WERI-Rb-1 (cell line): ENCODE results near the gene NOL4L.

ENCODE experiments used
- DNase-seq: peaks from one replicate; pipeline ENCODE4 v3.0.0-alpha.2; 2020
- H3K27ac ChIP-seq: fragments of 250-450 bp; sonication (Bioruptor Pico); 2 replicates; pipeline ENCODE4 v1.5.1; 2020; ENCODE audit warnings: mild to moderate bottlenecking, moderate library complexity
- H3K27me3 ChIP-seq: fragments of 250-450 bp; sonication (Bioruptor Pico); 2 replicates; pipeline ENCODE4 v1.5.1; 2021; ENCODE audit warnings: mild to moderate bottlenecking, low read depth, moderate library complexity; ENCODE audit not compliant: insufficient read depth, severe bottlenecking
- H3K36me3 ChIP-seq: fragments of 250-450 bp; sonication (Bioruptor Pico); 2 replicates; pipeline ENCODE4 v1.5.1; 2020; ENCODE audit warnings: mild to moderate bottlenecking, moderate library complexity
- H3K4me3 ChIP-seq: 2 replicates; pipeline ENCODE4 v1.5.1; 2011; ENCODE audit warnings: low read depth, mild to moderate bottlenecking, control low read depth, low read length
- H3K9me3 ChIP-seq: fragments of 250-450 bp; sonication (Bioruptor Pico); 2 replicates; pipeline ENCODE4 v1.5.1; 2021; ENCODE audit warnings: mild to moderate bottlenecking, moderate library complexity; ENCODE audit not compliant: severe bottlenecking
- CTCF ChIP-seq: IDR thresholded peaks from 2 replicates; pipeline ENCODE4 v1.5.1; 2011; ENCODE audit warnings: low read depth, mild to moderate bottlenecking, control low read depth, inconsistent platforms, low read length

NOL4L gene

DNA sequence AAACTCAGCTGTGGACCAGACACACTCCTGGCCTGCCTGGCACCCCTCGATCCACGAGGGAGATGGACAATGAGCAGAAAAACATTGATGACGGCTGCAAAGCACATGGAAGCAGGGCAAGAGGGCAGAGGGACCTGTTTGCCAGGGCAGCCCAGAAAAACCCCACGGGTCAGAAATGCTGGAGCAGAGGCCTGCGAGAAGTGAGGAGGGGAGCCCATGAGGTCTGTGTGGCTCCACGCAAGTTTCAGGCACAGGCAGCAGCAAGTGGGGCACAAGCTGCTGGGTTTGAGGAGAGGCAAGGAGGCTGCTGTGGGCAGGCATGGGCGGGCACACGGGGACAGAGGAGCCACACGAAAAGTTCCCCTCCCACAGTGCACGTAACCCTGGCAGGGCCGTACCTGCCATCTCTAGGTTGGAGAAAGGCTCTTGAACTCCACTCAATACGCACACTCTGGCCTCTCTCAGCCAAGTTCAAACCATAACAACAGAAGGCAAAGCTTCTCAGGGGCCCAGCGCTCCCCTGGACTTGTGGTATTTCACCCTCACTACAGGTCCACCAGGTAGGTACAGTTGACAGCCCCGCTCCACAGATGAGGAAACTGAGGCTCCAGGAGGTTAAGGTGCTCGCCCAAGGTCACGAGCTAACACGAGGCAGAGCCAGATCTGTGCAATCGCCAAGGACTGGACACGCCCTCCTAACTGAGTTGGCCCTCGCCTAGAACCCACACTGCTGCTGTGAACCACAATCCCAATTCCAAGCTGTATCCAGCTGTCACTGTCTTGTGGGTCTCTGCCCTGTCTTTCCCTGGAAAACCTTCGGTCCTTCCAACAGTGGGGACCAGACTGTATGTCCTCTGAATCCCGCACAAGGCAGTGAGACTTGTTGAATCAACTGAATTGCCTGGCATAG, 108.2 kb downstream of the NOL4L start:
- DNase-seq, result no peak
- Histone ChIP-seq H3K27me3 (no peaks in the 10 kb centered on the region), H3K9me3 (no peaks in the 10 kb centered on the region), H3K4me3 (no peak overlapping the region), H3K27ac (no peak overlapping the region), H3K36me3 (peaks cover 37% of the 10 kb centered on the region)
- TF ChIP-seq CTCF, result no peak

DNA sequence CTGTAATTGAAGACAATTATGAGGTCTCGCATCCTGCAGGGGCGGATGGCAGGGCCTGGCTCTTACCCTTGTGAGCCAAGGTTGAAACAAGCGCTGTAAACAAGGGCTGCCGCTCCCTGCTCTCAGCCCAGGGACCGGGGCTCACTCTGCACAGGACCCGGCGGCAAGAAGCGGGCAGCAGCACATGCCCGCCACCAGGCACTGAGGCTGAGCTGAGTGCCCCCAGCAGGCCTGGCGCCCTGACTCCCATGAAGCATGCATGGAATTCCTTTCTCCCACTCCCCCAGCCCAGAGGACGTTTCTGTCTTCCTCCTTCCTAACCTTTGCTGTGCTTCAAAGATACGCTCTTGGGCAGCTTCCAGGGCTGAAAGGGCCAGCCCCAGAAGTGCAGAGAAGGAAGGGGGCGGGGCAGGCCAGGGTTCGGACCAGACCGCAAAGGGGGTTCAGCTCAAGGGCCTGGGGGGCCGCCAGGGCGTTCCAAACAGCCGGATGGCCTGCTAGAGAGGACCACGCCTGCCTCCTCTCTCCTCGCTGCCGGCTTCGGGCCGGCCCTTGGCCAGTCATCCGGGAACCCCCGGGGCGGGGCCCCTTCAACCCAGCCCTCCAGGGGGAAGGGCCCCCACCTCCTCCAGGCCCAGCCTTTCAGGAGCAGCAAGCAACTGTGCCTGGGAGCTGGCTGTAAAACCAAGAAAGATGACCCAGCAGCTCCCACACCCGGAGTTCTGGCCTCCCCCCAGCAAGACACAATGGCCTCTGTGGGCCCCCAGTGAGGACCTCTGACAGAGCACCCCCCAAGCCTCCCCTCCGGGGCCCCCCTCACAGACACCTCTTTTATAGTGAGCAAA, 109.9 kb downstream of the NOL4L start:
- H3K27me3 ChIP-seq, result no peaks in the 10 kb centered on the region
- no peak overlapping the region; the same call in 1 of the 2 replicates for H3K27ac ChIP-seq
- H3K36me3 ChIP-seq, result peaks cover 46% of the 10 kb centered on the region
- no peak overlapping the region for H3K4me3 ChIP-seq
- no peaks in the 10 kb centered on the region for H3K9me3 ChIP-seq
- no peak for DNase-seq
- TF ChIP-seq CTCF, result no peak

DNA sequence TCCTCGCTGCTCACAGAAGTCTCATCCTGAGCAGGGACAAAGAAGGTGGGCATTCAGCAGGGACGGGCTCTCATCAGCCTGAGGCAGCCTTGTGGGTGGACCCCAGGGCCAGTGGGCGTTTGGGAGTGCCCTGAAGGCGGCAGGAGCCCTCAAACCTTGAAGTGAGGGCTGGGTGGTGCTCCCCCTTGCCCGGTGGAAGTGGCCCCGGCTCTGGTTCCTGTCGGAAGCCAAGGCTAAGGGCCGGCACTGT, 110.5 kb downstream of the NOL4L start:
- DNase-seq, result no peak
- H3K36me3 ChIP-seq, result peaks cover 50% of the 10 kb centered on the region
- TF ChIP-seq CTCF, result no peak

DNA sequence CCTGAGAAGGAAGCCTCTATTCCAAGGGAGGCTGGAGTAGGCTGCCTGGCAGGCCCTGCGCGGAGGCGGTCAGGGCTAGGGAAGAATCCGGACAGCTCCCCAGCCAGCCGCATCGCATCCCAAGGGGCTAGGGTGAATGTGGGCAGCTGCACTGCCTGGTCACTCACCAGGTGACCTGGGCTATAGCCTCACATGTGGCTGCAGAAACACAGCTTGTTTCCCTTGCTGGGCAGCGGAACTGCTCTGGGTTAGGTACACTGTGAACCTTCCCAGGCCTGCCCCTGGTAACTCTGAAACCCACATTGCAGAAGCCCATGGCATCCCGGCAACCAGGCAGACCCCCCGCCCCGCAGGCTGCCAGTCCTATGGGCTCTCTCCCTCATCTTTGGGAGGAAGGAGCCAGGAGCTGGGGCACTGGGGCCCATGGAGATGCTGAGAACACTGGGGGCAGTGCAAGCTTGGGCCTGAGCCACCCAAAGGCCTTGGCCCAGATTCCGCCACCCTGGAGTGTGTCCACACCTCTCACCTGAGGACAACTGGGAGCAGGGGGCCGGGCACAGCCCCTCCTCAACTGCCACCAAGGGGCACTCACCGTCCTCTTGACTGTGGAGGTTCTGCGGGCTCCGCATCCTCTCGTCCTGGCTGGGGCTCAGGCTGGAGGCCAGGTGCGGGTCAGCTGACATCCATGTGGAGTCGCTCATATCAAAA, 111.0 kb downstream of the NOL4L start:
- no peak for TF ChIP-seq CTCF
- Histone ChIP-seq H3K27ac (no peak overlapping the region), H3K27me3 (no peaks in the 10 kb centered on the region), H3K4me3 (no peak overlapping the region), H3K36me3 (peaks cover 50% of the 10 kb centered on the region), H3K9me3 (no peaks in the 10 kb centered on the region)
- no peak for DNase-seq

More for the DNA sequence above, 110.5 kb downstream of the NOL4L start:
- H3K9me3 ChIP-seq, result no peaks in the 10 kb centered on the region
- no peaks in the 10 kb centered on the region for H3K27me3 ChIP-seq
- no peak overlapping the region for H3K27ac ChIP-seq
- H3K4me3 ChIP-seq, result no peak overlapping the region

- no peak for DNase-seq
- H3K4me3 ChIP-seq, result no peak overlapping the region
- no peak for TF ChIP-seq CTCF
- H3K9me3 ChIP-seq, result no peaks in the 10 kb centered on the region
- H3K36me3 ChIP-seq, result peaks cover 50% of the 10 kb centered on the region
- H3K27me3 ChIP-seq, result no peaks in the 10 kb centered on the region
- H3K27ac ChIP-seq, result no peak overlapping the region
Measured at GRCh38 chr20:32473231-32474008, 111.7 kb downstream of the NOL4L start.
